Measurements from ENCODE around the gene MARS1.

DNA sequence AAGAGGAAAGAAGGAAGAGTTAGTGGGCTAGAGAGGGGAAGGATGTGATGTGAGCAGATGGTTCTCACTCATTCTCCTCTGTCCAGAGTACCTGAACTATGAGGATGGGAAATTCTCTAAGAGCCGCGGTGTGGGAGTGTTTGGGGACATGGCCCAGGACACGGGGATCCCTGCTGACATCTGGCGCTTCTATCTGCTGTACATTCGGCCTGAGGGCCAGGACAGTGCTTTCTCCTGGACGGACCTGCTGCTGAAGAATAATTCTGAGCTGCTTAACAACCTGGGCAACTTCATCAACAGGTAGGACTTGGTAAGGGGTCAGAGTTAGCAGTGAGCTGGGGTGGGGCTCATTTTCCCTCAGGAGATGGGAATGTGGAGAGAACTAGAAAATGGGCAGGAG lies 24.8 kb downstream of the MARS1 start:
- TF ChIP-seq, protein P1, sequence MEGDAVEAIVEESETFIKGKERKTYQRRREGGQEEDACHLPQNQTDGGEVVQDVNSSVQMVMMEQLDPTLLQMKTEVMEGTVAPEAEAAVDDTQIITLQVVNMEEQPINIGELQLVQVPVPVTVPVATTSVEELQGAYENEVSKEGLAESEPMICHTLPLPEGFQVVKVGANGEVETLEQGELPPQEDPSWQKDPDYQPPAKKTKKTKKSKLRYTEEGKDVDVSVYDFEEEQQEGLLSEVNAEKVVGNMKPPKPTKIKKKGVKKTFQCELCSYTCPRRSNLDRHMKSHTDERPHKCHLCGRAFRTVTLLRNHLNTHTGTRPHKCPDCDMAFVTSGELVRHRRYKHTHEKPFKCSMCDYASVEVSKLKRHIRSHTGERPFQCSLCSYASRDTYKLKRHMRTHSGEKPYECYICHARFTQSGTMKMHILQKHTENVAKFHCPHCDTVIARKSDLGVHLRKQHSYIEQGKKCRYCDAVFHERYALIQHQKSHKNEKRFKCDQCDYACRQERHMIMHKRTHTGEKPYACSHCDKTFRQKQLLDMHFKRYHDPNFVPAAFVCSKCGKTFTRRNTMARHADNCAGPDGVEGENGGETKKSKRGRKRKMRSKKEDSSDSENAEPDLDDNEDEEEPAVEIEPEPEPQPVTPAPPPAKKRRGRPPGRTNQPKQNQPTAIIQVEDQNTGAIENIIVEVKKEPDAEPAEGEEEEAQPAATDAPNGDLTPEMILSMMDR (conservative IDR thresholded peaks at IDR 0.05; ENCODE audit: low read depth in 2 of 2) = no peak
- TF ChIP-seq, protein P2, sequence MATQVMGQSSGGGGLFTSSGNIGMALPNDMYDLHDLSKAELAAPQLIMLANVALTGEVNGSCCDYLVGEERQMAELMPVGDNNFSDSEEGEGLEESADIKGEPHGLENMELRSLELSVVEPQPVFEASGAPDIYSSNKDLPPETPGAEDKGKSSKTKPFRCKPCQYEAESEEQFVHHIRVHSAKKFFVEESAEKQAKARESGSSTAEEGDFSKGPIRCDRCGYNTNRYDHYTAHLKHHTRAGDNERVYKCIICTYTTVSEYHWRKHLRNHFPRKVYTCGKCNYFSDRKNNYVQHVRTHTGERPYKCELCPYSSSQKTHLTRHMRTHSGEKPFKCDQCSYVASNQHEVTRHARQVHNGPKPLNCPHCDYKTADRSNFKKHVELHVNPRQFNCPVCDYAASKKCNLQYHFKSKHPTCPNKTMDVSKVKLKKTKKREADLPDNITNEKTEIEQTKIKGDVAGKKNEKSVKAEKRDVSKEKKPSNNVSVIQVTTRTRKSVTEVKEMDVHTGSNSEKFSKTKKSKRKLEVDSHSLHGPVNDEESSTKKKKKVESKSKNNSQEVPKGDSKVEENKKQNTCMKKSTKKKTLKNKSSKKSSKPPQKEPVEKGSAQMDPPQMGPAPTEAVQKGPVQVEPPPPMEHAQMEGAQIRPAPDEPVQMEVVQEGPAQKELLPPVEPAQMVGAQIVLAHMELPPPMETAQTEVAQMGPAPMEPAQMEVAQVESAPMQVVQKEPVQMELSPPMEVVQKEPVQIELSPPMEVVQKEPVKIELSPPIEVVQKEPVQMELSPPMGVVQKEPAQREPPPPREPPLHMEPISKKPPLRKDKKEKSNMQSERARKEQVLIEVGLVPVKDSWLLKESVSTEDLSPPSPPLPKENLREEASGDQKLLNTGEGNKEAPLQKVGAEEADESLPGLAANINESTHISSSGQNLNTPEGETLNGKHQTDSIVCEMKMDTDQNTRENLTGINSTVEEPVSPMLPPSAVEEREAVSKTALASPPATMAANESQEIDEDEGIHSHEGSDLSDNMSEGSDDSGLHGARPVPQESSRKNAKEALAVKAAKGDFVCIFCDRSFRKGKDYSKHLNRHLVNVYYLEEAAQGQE (IDR thresholded peaks at IDR 0.05; ENCODE audit: unreplicated experiment) = no peak
- no peak for TF ChIP-seq EZH2phosphoT487 (IDR thresholded peaks at IDR 0.05; ENCODE audit: unreplicated experiment)
- no peak for TF ChIP-seq EZH2 (IDR thresholded peaks at IDR 0.05; ENCODE audit: low read depth, unreplicated experiment)
- TF ChIP-seq POLR2AphosphoS5 (IDR thresholded peaks at IDR 0.05; ENCODE audit: low read depth) = no peak; the same call in 1 of the 2 replicates

Measured in GM23338 (cell line).